ENCODE measurements around the gene TESK2.

The TESK2 gene

GRCh38 chr1:45446530-45446929 lies 44.4 kb downstream of the TESK2 start:
- H3K4me3 ChIP-seq (ENCODE audit: low read depth, low read length) = no peak overlapping the region
- DNase-seq (ENCODE audit: low read depth, low spot score) = no peak
- TF ChIP-seq CTCF (IDR thresholded peaks at IDR 0.05; ENCODE audit: insufficient read depth, low read length, missing control alignments) = no peak
- POLR2A ChIA-PET = no interaction called here
- CTCF ChIA-PET = interaction anchor here (0.6 to 1.2 kb wide), 2 partner anchors 9 to 428 kb away, joined by 3 to 4 read pairs; no protein-coding TSS in a partner anchor

DNA sequence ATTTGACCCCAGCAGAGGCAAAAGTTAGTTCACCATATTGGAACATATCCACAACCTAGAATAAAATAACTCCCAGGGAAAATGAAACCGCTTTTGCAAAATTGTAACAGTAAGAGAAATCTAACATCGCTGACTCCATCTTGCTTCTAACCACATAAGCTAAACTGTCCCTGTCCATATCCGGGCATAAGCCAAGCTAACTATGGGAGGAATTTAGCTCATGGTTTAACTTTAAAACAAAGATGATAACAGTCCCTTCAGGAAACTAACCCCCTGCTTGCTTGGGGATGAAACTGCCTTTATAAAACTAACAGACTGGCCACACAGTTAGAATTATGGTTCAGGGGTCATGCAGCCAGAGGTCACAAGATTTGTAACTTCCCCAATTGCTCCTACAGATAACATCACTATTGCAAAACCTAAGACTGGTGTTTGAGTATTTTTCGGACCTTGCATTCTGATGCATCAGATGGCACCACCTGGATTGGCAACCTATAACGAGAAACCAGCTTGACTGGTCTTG lies 46.3 kb downstream of the TESK2 start:
- H3K4me3 ChIP-seq (ENCODE audit: low read depth, low read length) = no peak overlapping the region
- CTCF ChIA-PET = no interaction called here
- TF ChIP-seq CTCF (IDR thresholded peaks at IDR 0.05; ENCODE audit: insufficient read depth, low read length, missing control alignments) = no peak
- DNase-seq (ENCODE audit: low read depth, low spot score) = no peak
- POLR2A ChIA-PET = no interaction called here

DNA sequence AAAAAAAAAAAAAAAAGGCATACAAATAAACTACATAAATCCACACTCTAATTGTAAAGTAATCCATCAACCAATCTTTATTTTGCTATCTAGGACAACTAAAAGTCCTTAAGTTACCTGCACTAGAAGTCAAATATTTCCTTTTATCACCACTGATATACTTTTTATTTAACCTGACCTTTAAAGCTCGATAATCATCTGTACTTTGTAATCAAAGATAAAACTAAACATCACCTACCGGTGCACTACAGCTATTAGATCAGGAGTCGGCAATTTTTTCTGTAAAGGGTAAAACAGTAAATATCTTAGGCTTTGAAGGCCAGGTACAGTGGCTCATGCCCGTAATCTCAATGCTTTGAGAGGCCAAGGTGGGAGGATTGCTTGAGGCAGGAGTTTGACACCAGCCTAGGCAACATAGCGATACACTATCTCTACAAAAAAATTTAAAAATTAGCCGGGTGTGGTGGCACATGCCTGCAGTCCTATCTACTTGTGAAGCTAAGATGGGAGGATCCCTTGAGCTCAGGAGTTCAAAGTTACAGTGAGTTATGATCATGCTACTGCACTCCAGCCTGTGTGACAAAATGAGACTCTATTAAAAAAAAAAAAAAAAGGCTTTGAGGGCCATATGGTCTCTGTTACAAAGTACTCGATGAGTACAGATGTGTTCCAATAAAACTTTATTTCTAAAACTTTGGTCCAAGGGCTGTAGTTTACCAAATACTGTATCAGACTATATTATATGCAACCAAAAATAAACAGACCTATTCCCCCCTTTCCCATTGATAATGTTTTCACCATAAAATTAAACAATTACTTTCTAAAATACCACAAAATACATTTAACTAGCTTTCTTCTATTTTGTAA lies 47.1 kb downstream of the TESK2 start:
- TF ChIP-seq CTCF (IDR thresholded peaks at IDR 0.05; ENCODE audit: insufficient read depth, low read length, missing control alignments) = no peak
- no peak for DNase-seq (ENCODE audit: low read depth, low spot score)
- ChIA-PET POLR2A (no interaction called here), CTCF (no interaction called here)
- H3K4me3 ChIP-seq (ENCODE audit: low read depth, low read length) = no peak overlapping the region

DNA sequence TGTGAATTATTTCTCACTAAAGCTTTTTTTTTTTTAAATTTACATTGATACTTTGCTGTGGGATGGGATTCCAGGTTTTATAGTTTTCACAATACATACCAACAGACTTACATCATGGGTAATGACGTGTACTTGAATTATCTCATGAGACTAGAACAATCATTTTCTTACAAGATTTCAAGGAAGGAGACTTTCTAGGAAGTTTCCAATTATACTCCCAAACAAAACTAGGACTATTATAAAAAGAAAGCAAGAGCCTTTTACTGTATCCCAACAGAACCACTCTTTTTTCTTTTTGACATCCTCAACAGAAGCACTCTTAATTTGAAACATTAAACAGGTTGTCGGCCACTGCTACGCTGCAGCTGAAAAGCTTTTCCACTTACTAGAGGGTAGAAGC lies 48.7 kb downstream of the TESK2 start:
- ChIA-PET POLR2A (no interaction called here), CTCF (interaction anchor here (0.6 kb wide), 1 partner anchor 19 kb away, joined by 3 read pairs; no protein-coding TSS in a partner anchor)
- H3K4me3 ChIP-seq (ENCODE audit: low read depth, low read length) = no peak overlapping the region
- no peak for TF ChIP-seq CTCF (IDR thresholded peaks at IDR 0.05; ENCODE audit: insufficient read depth, low read length, missing control alignments)
- DNase-seq (ENCODE audit: low read depth, low spot score) = peak; percentile 14

GRCh38 chr1:45437323-45437722 lies 53.6 kb downstream of the TESK2 start:
- TF ChIP-seq CTCF (IDR thresholded peaks at IDR 0.05; ENCODE audit: insufficient read depth, low read length, missing control alignments) = no peak
- ChIA-PET CTCF (no interaction called here), POLR2A (no interaction called here)
- H3K4me3 ChIP-seq (ENCODE audit: low read depth, low read length) = no peak overlapping the region
- DNase-seq (ENCODE audit: low read depth, low spot score) = no peak

GRCh38 chr1:45430490-45430889 lies 60.5 kb downstream of the TESK2 start:
- no peak overlapping the region for H3K4me3 ChIP-seq (ENCODE audit: low read depth, low read length)
- TF ChIP-seq CTCF (IDR thresholded peaks at IDR 0.05; ENCODE audit: insufficient read depth, low read length, missing control alignments) = no peak
- no peak for DNase-seq (ENCODE audit: low read depth, low spot score)
- ChIA-PET POLR2A (no interaction called here), CTCF (interaction anchor here (0.7 kb wide), 1 partner anchor 372 kb away, joined by 3 read pairs; no protein-coding TSS in a partner anchor)

All from AG04449 (cell line).